GM18951 (cell line): ENCODE measurements around the gene DOCK1.

ENCODE experiments used
- POLR2A ChIP-seq: IDR thresholded peaks from 4 replicates; pipeline ENCODE4 v1.6.1; 2011; ENCODE audit warnings: mild to moderate bottlenecking; ENCODE audit not compliant: insufficient read length, insufficient read depth; ENCODE audit errors: extremely low read depth
- in situ Hi-C: fragments of 300-500 bp; cut with MboI; formaldehyde crosslinking; loops from one replicate; pipeline ENCODE4 v1.12.0; 2022; ENCODE audit warnings: low sequenced_read_pairs, mixed read lengths, inconsistent platforms; ENCODE audit not compliant: unreplicated experiment

DOCK1 gene

GRCh38 chr10:127358337-127358736, 453.1 kb downstream of the DOCK1 start:
- in situ Hi-C loops = no loop called here
- TF ChIP-seq POLR2A = no peak

GRCh38 chr10:127364034-127364433, 458.8 kb downstream of the DOCK1 start:
- no peak for TF ChIP-seq POLR2A
- in situ Hi-C loops = no loop called here

DNA sequence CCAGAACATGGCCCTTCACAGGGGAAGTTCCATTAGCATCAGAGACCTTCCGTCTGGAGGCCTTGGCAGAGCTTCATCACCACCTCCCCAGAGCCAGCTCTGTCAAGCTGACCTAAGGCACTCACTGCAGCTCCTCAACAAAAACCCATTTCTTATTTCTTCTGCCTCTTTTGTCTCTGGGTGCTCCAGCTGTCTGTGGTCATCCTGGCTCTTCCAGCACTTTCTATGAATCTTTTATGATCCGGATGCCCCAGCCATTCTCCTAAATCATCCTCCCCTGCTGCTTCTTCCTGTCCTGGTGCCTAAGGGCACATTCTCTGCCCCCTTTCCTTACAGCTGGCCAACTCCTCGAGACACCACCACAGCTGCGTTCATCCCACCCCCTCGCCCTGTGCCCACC, 462.9 kb downstream of the DOCK1 start:
- in situ Hi-C loops = no loop called here
- no peak for TF ChIP-seq POLR2A

- no peak for TF ChIP-seq POLR2A
- in situ Hi-C loops = no loop called here
These were observed 463.7 kb downstream of the DOCK1 start for GRCh38 chr10:127368929-127369328.

- in situ Hi-C loops = no loop called here
These were observed 465.4 kb downstream of the DOCK1 start for GRCh38 chr10:127370601-127371000.

DNA sequence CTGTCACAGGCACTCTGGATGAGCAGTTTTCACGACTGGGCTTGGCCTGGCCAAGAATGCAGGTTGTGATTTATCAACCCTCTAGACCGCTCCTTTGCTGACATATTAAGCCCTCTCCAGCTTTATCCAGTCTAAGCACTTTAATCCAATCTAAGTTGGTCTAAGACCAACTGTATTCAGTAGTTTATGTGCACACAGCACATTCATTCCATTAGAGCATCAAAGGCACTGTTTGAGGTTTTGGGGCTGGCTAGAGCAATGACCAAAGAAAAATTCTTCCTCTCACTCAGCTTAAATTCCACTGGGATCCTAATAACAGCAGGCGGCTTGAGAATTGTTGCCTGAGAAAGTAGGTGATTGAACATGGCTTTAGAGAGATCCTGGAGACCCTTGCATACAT, 467.1 kb downstream of the DOCK1 start:
- in situ Hi-C loops = no loop called here

More at GRCh38 chr10:127370601-127371000, 465.4 kb downstream of the DOCK1 start:
- TF ChIP-seq POLR2A = no peak

GRCh38 chr10:127374074-127374680, 468.9 kb downstream of the DOCK1 start:
- in situ Hi-C loops = no loop called here
- TF ChIP-seq POLR2A = no peak

More for the DNA sequence above, 467.1 kb downstream of the DOCK1 start:
- no peak for TF ChIP-seq POLR2A

- in situ Hi-C loops = no loop called here
- no peak for TF ChIP-seq POLR2A
These were observed 469.7 kb downstream of the DOCK1 start for GRCh38 chr10:127374901-127375300.

DNA sequence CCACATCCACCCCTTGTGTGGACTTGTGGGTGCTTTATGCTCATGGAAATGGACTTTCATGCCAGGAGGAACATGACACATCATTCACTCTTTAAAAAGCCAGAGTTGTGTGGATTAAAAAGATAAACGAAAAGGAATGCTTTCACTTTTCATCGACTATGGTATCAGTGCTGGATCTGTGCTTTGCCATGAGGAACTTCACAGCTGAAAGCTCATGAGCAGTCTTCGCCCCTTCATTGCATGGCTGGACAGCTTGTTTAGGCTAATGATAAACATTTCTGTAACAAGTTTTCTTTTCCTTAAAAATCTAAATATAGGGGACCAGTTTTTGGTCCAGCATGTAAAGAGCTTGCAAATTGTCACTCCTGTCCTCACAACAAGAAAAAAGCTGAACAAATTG, 470.2 kb downstream of the DOCK1 start:
- TF ChIP-seq POLR2A = no peak
- in situ Hi-C loops = no loop called here

DNA sequence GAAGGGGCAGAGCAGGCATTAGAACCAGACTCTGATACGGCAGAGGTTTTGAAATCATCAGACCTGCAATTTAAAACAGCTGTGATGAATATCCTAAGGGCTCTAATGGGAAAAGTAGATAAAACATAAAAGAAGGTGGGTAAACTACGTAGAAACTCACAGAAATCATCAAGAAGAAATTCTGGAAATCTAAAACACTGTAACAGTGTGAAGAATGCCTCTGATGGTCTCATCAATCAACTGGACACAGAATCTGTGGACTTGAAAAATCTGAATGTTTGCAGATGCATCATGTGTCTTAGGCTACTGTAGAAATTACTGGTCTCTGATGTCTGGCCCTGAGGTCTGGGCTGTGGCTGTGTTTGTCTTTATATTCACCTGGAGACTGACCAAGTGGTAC, 470.8 kb downstream of the DOCK1 start:
- in situ Hi-C loops = no loop called here
- TF ChIP-seq POLR2A = no peak

DNA sequence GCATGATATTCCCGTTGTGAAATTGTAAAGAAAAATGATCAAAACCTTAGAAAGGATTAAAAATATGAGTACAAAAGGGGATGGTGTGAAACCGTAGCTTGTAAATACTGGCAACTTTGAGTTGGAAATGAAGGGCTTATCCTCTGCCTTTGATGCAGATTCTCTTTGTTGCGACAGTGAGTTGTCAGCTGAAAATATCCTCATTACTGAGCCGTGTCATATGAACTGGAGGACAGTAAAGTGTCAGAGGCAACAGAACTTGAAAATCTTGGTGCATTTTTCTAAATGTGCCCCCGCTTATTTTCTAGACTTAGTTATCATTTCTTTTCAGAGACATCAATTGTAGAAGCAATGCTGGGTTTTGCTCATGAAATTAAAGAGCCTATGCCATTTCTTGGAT, 473.4 kb downstream of the DOCK1 start:
- in situ Hi-C loops = no loop called here
- no peak for TF ChIP-seq POLR2A

DNA sequence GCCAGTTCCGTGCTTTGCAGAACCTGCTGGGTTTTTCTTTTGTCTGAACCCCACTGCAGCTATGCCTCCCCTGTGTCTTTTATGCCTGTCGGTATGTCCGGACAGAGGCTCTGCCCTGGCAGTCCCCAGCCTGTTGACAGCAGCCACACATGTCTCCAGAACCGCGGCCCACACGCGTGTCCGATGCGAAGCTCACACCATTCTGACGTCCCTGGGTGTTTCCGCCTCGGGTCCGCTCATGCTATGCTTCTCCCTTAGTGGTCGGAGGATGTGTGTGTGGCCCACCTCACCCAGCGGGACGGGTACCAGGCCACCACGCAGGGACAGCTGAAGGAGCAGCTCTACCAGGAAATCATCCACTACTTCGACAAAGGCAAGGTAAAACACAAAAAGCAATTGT, 479.3 kb downstream of the DOCK1 start:
- TF ChIP-seq POLR2A = no peak
- in situ Hi-C loops = no loop called here

GRCh38 chr10:127385066-127385465, 479.8 kb downstream of the DOCK1 start:
- in situ Hi-C loops = no loop called here
- no peak for TF ChIP-seq POLR2A

DNA sequence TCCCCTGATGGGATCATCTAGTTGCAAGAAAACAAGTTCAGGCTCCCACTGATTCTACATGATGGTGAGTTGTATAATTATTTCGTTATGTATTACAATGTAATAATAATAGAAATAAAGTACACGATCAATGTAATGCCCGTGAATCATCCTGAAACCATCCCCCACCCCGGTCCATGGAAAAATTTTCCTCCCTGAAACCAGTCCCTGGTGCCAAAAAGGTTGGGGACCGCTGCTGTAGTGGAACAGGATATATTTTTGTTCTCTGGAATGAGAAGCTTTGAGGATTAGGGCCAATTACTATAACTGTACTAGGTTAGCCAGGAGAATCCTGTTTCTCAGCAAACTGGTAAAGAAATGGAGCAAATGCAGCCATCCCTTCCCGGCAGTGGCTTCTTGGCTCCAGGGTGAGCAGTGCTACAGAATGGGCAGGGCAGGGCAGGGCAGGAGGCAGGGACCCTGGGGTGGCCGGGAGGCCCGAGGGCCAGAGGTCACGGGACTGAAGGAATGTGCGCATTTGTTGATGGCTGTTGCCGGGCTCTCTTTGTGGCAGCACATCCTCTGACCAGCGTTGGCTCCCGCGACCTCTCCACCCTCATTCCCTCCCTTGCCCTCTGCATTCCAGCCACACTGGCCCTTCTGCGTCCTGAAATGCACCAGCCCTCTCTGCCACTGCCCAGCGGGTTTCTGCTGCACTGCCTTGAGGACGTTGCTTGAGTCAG, 481.5 kb downstream of the DOCK1 start:
- no peak for TF ChIP-seq POLR2A
- in situ Hi-C loops = no loop called here
